ENCODE data around the gene ZFPL1.

DNA sequence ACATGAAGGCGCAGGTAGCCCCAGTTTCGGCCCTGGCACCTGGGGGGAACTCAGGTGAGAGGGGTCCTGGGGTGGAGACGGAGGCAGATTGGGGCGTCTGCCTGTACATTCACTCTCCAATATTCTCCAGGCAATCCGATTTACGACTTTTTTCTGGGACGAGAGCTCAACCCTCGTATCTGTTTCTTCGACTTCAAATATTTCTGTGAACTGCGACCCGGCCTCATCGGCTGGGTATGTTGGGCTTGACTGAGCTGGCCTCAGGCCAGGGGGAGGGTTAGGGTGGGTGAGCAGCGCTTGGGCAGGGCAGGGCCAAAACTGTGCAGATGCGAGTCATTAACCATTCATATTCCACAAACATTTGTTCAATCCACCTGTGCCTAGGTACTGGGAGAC lies 29.3 kb downstream of the ZFPL1 start:
- TF ChIP-seq, protein P1, sequence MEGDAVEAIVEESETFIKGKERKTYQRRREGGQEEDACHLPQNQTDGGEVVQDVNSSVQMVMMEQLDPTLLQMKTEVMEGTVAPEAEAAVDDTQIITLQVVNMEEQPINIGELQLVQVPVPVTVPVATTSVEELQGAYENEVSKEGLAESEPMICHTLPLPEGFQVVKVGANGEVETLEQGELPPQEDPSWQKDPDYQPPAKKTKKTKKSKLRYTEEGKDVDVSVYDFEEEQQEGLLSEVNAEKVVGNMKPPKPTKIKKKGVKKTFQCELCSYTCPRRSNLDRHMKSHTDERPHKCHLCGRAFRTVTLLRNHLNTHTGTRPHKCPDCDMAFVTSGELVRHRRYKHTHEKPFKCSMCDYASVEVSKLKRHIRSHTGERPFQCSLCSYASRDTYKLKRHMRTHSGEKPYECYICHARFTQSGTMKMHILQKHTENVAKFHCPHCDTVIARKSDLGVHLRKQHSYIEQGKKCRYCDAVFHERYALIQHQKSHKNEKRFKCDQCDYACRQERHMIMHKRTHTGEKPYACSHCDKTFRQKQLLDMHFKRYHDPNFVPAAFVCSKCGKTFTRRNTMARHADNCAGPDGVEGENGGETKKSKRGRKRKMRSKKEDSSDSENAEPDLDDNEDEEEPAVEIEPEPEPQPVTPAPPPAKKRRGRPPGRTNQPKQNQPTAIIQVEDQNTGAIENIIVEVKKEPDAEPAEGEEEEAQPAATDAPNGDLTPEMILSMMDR (IDR thresholded peaks at IDR 0.05; ENCODE audit: insufficient read depth, low read length, poor library complexity, severe bottlenecking): no peak
- TF ChIP-seq EZH2phosphoT487 (conservative IDR thresholded peaks at IDR 0.05; ENCODE audit: low read length): no peak
